ENCODE results near the gene RAB38.

GRCh38 chr11:88173956-88174355 is 1.3 kb downstream of the RAB38 start:
- no peak for TF ChIP-seq CTCF (IDR thresholded peaks at IDR 0.05)
- no peak for TF ChIP-seq EP300 (IDR thresholded peaks at IDR 0.05)
- TF ChIP-seq POLR2A (IDR thresholded peaks at IDR 0.05), result no peak
